ENCODE measurements around the gene GCKR. TPM values are rescaled to one million over a fixed set of nuclear protein-coding genes. Genes with fewer than 3 reads are reported as not detected.

Gene GCKR
- total RNA-seq, 1 donor from 2014 or later: not detected

GRCh38 chr2:27571681-27572080 lies 75.0 kb downstream of the GCKR start:
- no peak for DNase-seq (ENCODE audit: low read depth in 2 of 2)

- DNase-seq (ENCODE audit: low read depth in 2 of 2): no peak
These were observed 75.8 kb downstream of the GCKR start for GRCh38 chr2:27572439-27572838.

- no peak for DNase-seq (ENCODE audit: low read depth in 2 of 2)
These were observed 76.4 kb downstream of the GCKR start for GRCh38 chr2:27572998-27573429.

Other genes with a start within 250 kb of the GCKR start
- gene SLC30A3, start 233.8 kb upstream of the GCKR start, total RNA-seq: 7.8 and 16.9 TPM in 2 replicates
- gene DNAJC5G, start 221.4 kb upstream of the GCKR start, total RNA-seq: 0.44 and 1.4 TPM in 2 replicates
- 0.44 and 1.2 TPM in 2 replicates for gene TRIM54, start 214.4 kb upstream of the GCKR start, total RNA-seq
- 0.40 and 0.44 TPM in 2 replicates for gene UCN, start 188.4 kb upstream of the GCKR start, total RNA-seq
- 32.7 and 34.2 TPM in 2 replicates for gene MPV17, start 173.7 kb upstream of the GCKR start, total RNA-seq
- 18.7 and 20.4 TPM in 2 replicates for gene GTF3C2, start 140.1 kb upstream of the GCKR start, total RNA-seq
- 21.4 and 23.0 TPM in 2 replicates for gene EIF2B4, start 126.5 kb upstream of the GCKR start, total RNA-seq
- 97.9 and 106 TPM in 2 replicates for gene SNX17, start 126.2 kb upstream of the GCKR start, total RNA-seq
- 4.8 and 7.1 TPM in 2 replicates for gene ZNF513, start 116.1 kb upstream of the GCKR start, total RNA-seq
- 74.8 and 78.8 TPM in 2 replicates for gene PPM1G, start 87.2 kb upstream of the GCKR start, total RNA-seq
- gene NRBP1, start 68.2 kb upstream of the GCKR start, total RNA-seq: 71.9 and 79.0 TPM in 2 replicates
- not detected in 2 replicates for gene KRTCAP3, start 54.5 kb upstream of the GCKR start, total RNA-seq
- 7.6 and 8.5 TPM in 2 replicates for gene IFT172, start 7.1 kb upstream of the GCKR start, total RNA-seq
- gene FNDC4, start 1.6 kb upstream of the GCKR start, total RNA-seq: 8.3 and 10.9 TPM in 2 replicates
- gene ZNF512, start 86.2 kb downstream of the GCKR start, total RNA-seq: 8.9 and 11.3 TPM in 2 replicates
- 1.1 and 2.6 TPM in 2 replicates for gene CCDC121, start 132.2 kb downstream of the GCKR start, total RNA-seq
- 26.4 and 27.6 TPM in 2 replicates for gene GPN1, start 132.2 kb downstream of the GCKR start, total RNA-seq
- 8.7 and 18.3 TPM in 2 replicates for gene SUPT7L, start 166.8 kb downstream of the GCKR start, total RNA-seq
- 14.6 and 18.7 TPM in 2 replicates for gene SLC4A1AP, start 167.1 kb downstream of the GCKR start, total RNA-seq